Stimulated activated CD8-positive, alpha-beta memory T cell treated with anti-CD3 and anti-CD28 coated beads, Interleukin-15, amount 100 ng/mL, for 48 hours (primary cell): ENCODE results near the gene PFDN4.

ENCODE experiments used
- DNase-seq, 2 donors: peaks; one replicate each; pipeline ENCODE4 v3.0.0-alpha.2; 2020; ENCODE audit warnings: low read depth in 2 of 2

PFDN4 gene, protein sequence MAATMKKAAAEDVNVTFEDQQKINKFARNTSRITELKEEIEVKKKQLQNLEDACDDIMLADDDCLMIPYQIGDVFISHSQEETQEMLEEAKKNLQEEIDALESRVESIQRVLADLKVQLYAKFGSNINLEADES

GRCh38 chr20:54207743-54208547, at the start of gene PFDN4:
Gene PFDN4, plus strand, starts transcription at chr20:54208087. Its CDS starts 14 bp downstream, at chr20:54208101.
- DNase-seq: peak; percentile 74

GRCh38 chr20:54158226-54158625, 49.7 kb upstream of the PFDN4 start:
- no peak for DNase-seq

- no peak for DNase-seq
These were observed 49.0 kb upstream of the PFDN4 start for GRCh38 chr20:54158856-54159418.

DNA sequence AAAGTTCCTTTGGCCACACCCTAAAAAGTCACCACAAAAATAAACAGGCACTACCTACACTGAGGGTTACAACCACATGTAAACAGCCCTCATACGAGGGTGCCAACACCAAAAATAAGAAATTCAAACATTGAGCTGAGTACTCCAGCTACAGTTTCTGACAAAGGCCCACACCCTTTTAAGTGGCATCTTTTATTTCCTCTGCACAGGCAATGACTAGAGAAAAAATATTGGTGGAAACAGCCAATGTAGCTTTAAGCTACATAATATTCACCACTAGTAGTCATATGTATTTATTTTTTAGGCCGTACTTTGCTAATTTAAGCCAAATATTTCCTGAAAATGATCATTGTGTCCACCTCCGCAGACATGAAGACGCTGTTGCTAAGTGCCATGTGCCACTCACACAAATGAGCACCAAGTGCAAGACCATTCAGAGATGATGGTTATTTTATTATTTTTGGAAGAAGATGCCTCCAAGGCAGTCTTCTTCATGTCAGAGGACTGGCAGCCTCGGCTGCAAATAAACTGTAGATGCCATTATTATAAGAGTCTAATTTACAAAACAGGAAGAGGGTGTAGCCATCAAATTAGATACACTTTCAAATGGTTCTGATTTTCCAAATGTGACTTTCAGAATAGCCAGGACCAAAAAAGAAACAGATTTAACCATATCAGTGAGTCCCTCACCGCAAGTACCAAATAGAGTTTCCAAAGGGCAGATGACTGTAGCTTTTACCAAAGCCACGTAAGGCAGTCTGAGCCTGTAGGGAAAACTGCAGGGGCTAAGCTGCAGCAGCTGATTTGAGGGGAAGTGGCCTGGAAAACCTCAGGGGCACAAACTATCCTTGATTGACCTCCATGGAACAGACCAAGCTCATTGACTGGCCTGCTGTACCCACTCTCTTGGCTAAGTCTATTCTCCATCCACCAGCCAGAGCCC, 47.6 kb upstream of the PFDN4 start:
- DNase-seq: no peak

GRCh38 chr20:54161008-54161820, 46.7 kb upstream of the PFDN4 start:
- DNase-seq: no peak

DNA sequence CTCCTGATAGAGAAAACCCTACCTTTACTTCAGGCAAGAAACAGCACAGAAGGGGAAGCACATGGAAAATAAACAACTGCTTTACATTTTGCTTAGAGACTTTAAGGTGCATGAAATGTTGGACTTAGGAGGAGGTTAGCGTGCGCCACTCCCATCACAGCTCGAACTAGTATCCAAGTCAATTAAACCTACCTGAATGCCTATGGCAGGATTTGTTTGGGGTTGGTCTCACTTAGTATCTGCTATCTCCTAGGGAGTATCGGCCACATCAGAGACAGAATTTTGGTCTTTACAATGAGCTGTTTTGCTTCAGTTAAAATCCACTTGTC, 46.1 kb upstream of the PFDN4 start:
- no peak for DNase-seq

- no peak for DNase-seq
These were observed 45.4 kb upstream of the PFDN4 start for GRCh38 chr20:54162378-54163009.

- DNase-seq: no peak
These were observed 44.5 kb upstream of the PFDN4 start for GRCh38 chr20:54163402-54163801.

GRCh38 chr20:54165014-54165413, 42.9 kb upstream of the PFDN4 start:
- DNase-seq: no peak

DNA sequence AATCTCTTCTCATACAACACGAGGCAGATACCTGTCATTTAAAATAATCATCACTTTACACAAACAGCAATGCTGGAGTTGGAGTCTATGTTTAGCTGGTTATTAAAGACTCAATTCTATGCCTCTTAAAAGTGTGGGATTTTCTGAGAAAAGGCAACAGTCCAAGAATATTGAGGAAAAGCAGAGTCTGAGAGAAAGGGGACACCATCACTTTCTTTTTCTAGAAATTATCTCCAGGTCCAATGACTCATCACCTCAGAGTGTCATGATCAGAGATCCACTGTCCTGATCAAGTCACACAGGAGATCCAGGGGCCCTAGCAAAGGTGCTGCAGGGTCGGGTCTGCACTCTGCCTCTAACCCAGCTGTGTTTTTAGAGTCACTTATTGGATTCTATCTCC, 42.1 kb upstream of the PFDN4 start:
- DNase-seq: no peak

- DNase-seq: no peak
These were observed 40.8 kb upstream of the PFDN4 start for GRCh38 chr20:54166987-54167662.

DNA sequence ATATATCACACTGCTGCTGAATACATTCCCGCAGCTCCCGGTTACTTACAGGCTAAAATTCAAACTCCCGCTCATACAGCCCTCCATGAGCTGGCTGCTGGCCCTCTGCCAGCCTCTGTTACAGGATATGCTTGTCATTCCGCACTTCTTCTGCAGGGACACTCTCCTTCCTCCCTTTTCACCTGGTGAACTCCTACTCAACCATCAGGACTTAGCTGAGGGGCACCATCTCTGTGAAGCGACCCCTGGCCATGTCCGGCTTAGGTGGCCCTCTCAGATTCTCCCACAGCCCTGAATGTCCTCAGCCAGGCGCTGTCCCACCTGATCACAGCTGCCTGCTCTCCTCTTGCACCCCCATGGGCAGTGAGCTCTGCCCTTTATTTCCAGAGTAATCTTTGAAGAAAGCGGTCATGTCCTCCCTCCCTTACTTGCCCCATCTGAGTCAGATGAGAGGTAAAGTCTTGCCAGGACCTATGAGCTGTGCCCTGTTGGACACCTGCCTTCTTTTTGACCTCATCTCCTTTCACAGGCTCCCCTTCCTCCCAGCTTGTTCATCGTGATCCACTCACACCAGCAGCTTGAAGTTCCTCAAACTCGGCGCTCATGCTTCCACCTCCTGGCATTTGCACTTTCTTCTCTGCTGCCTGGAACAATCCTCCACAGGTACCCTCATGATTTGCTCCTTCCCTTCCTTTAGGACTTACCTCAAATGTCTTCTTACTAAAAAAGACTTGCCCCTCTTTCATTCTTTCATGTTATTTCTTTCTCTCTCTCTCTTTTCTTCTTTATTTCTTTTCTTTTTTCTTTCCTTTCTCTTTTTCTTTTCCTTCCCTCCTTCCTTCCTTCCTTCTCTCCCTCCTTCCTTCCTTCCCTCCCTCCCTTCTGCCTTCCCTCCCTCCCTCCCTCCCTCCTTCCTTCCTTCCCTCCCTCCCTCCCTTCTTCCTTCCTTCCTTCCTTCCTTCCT, 39.7 kb upstream of the PFDN4 start:
- DNase-seq: no peak

- DNase-seq: no peak
These were observed 38.7 kb upstream of the PFDN4 start for GRCh38 chr20:54168961-54169862.

- no peak for DNase-seq
These were observed 37.8 kb upstream of the PFDN4 start for GRCh38 chr20:54170026-54170471.

- no peak for DNase-seq
These were observed 36.9 kb upstream of the PFDN4 start for GRCh38 chr20:54170963-54171362.

DNA sequence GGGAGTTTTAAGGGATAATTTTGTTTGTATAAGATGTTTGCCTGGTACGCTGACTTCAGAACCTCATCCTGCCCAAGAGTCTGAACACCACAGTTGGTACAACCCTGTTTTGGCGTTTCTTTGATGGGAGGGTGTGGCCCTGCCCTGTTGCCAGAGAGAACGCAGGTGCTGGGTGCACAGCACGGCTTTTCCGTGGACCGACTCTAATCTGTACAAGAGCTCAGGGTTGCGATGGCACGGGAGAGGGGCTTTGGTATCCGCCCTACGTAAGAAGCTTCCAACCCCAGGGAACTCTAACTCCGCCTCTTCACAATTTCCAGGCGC, 35.4 kb upstream of the PFDN4 start:
- no peak for DNase-seq

GRCh38 chr20:54172856-54173652, 34.8 kb upstream of the PFDN4 start:
- DNase-seq: no peak
